ENCODE results near the gene CACNA1D. TPM values are rescaled to one million over a fixed set of nuclear protein-coding genes. Genes with fewer than 3 reads are reported as not detected.

Gene CACNA1D
- total and polyA plus RNA-seq, 9 of the 15 experiments (the other 6 are each of a cell fraction or from before 2014, with no cell fraction given): 0.29 TPM; not detected in 8

DNA sequence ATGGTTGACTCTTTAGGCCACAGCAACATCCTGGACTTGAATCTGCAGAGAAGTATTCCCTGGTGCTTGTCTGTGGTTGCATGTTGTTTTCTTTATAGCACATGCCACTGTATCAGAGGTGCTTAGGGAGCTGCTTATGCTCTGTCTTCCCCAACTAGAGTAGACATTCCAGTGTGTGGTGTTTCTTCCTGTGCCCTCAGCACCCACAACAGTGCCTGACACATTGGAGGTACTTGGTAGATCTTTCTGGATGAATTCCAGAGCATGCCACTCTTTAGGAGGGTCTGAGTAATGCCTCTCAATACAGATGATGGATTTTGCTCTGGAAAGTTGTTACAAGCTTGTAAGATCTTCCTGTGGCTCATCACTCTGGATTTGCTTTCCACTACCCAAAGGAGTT, 234.2 kb downstream of the CACNA1D start (continued):
- TF ChIP-seq, protein P1, sequence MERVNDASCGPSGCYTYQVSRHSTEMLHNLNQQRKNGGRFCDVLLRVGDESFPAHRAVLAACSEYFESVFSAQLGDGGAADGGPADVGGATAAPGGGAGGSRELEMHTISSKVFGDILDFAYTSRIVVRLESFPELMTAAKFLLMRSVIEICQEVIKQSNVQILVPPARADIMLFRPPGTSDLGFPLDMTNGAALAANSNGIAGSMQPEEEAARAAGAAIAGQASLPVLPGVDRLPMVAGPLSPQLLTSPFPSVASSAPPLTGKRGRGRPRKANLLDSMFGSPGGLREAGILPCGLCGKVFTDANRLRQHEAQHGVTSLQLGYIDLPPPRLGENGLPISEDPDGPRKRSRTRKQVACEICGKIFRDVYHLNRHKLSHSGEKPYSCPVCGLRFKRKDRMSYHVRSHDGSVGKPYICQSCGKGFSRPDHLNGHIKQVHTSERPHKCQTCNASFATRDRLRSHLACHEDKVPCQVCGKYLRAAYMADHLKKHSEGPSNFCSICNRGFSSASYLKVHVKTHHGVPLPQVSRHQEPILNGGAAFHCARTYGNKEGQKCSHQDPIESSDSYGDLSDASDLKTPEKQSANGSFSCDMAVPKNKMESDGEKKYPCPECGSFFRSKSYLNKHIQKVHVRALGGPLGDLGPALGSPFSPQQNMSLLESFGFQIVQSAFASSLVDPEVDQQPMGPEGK (CRISPR knock-in tag; IDR thresholded peaks at IDR 0.05; ENCODE audit: borderline replicate concordance): no peak
- no peak for TF ChIP-seq SNRNP70 (optimal IDR thresholded peaks at IDR 0.05; ENCODE audit: low read depth, low read length)
- TF ChIP-seq ASH1L (IDR thresholded peaks at IDR 0.05; ENCODE audit: borderline replicate concordance, low read depth, partially characterized antibody): no peak
- TF ChIP-seq ELF1 (tag; IDR thresholded peaks at IDR 0.05): no peak
- TF ChIP-seq CEBPG (CRISPR knock-in tag; IDR thresholded peaks at IDR 0.05): no peak
- no peak for TF ChIP-seq CEBPG (tag; conservative IDR thresholded peaks at IDR 0.05 in 1 of 2, IDR thresholded peaks at IDR 0.05 in 1 of 2)
- TF ChIP-seq RFX5 (IDR thresholded peaks at IDR 0.05; ENCODE audit: low read depth, low read length): no peak
- TF ChIP-seq ZNF76 (CRISPR knock-in tag; IDR thresholded peaks at IDR 0.05; ENCODE audit: borderline replicate concordance): no peak
- no peak for TF ChIP-seq MCM3 (IDR thresholded peaks at IDR 0.05)

DNA sequence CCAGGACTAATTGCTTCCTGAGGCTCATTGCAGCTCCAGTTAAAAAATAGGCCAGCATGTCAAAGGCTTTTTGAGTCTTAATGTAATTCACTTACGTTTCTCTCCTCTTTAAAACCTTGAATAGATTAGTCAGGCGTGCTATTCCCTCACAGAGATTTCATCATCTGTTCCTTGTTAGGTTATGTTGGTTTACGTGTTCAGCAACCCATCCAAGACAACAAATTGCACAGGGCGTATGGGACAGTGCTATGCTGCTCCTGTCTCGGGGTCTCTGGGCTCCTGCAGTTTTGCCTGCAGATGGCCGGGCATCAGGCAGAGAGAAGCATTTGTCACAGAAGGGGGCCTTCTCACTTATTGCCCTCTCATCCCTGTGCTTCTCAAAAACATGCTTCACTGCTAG, 234.7 kb downstream of the CACNA1D start:
- DNase-seq (ENCODE audit: extremely low read depth in 1 of 4, low spot score in 3 of 4) (no peak), ATAC-seq (no peak), FAIRE-seq (no peak)
- WGBS (ENCODE audit: insufficient coverage, low coverage, missing lambda C conversion rate): 4% methylated on average over 6 of the region's 6 CpGs
- no peaks in the 10 kb centered on the region for H3K4me1 ChIP-seq (replicated peaks in 1 of 2; ENCODE audit: control insufficient read depth in 2 of 2, insufficient read depth in 2 of 2, low read length in 2 of 2)
- TF ChIP-seq BRCA1 (IDR thresholded peaks at IDR 0.05) (no peak), BRCA1 (CRISPR knock-in tag; IDR thresholded peaks at IDR 0.05) (no peak), SRSF9 (IDR thresholded peaks at IDR 0.05; ENCODE audit: borderline replicate concordance, low read depth, low read length) (no peak)
- no TSS peak for BruUV-seq (replicated peaks)
- H3K27ac ChIP-seq (ENCODE audit: extremely low read depth, low read depth, low read length): no peak overlapping the region
- ChIA-PET POLR2A (no interaction called here), CTCF (ENCODE audit: low intra/inter-chr PET ratio) (no interaction called here)
- no peak overlapping the region for H3K9ac ChIP-seq (ENCODE audit: insufficient read depth in 1 of 2, low read depth in 2 of 2, low read length in 2 of 2)
- no peak overlapping the region for H2AFZ ChIP-seq (ENCODE audit: low read depth, low read length)
- no peak overlapping the region for H3K4me2 ChIP-seq (ENCODE audit: insufficient read depth, low read length)
- H4K20me1 ChIP-seq (replicated peaks; ENCODE audit: control insufficient read depth, insufficient read depth, low read length): no peaks in the 10 kb centered on the region
- in situ Hi-C loops (cut with MboI) (no loop called here), intact Hi-C loops (cut with micrococcal nuclease) (no loop called here)
- no peaks in the 10 kb centered on the region for H3K9me3 ChIP-seq (replicated peaks; ENCODE audit: control insufficient read depth, insufficient read depth, low read depth, low read length)
- H3K9me1 ChIP-seq (ENCODE audit: control insufficient read depth, insufficient read depth, low read length): no peaks in the 10 kb centered on the region
- no peaks in the 10 kb centered on the region for H3K36me3 ChIP-seq (ENCODE audit: control insufficient read depth, insufficient read depth, low read length)
- no peak overlapping the region for H3K4me3 ChIP-seq
- H3K27me3 ChIP-seq (ENCODE audit: control insufficient read depth in 2 of 2, insufficient read depth in 2 of 2, low read length in 2 of 2): peaks cover 0 to 26% of the 10 kb centered on the region in 2 experiments; a peak in 2 of 5 replicates
- no peaks in the 10 kb centered on the region for H3K79me2 ChIP-seq (ENCODE audit: control insufficient read depth, insufficient read depth, low read length)

Data from K562 (cell line).